Astrocyte (in vitro differentiated cells and primary cell): ENCODE measurements around the gene ZCCHC2. TPM values are rescaled to one million over a fixed set of nuclear protein-coding genes. Genes with fewer than 3 reads are reported as not detected.

Experiments used
- DNase-seq: peaks from one replicate; pipeline ENCODE4 v3.0.0-alpha.2; 2010; ENCODE audit warnings: low read depth
- FAIRE-seq: peaks from 2 replicates; lab custom pipeline; 2011; peaks lifted over from hg19 to GRCh38; lab: Jason Lieb, UNC
- H2AFZ ChIP-seq: 2 replicates; pipeline ENCODE4 v1.6.0; 2012; ENCODE audit warnings: low read depth, low read length, inconsistent platforms
- H3K27ac ChIP-seq: 2 replicates; pipeline ENCODE4 v1.5.1; 2011; ENCODE audit warnings: low read depth, low read length, inconsistent platforms
- H3K27me3 ChIP-seq: 2 replicates; pipeline ENCODE4 v1.6.0; 2011; ENCODE audit warnings: low read length, inconsistent platforms; ENCODE audit not compliant: insufficient read depth
- H3K36me3 ChIP-seq: 2 replicates; pipeline ENCODE4 v1.5.1; 2011; ENCODE audit warnings: low read length, inconsistent platforms; ENCODE audit not compliant: insufficient read depth
- H3K4me1 ChIP-seq: 2 replicates; pipeline ENCODE4 v1.5.1; 2011; ENCODE audit warnings: low read length, inconsistent platforms; ENCODE audit not compliant: insufficient read depth
- H3K4me2 ChIP-seq: 2 replicates; pipeline ENCODE4 v1.6.0; 2012; ENCODE audit warnings: low read length, inconsistent platforms
- H3K4me3 ChIP-seq: 2 replicates; pipeline ENCODE4 v1.5.1; 2011; ENCODE audit warnings: low read depth, mild to moderate bottlenecking, low read length, inconsistent platforms; ENCODE audit not compliant: insufficient read depth
- H3K79me2 ChIP-seq: 2 replicates; pipeline ENCODE4 v1.6.0; 2012; ENCODE audit warnings: mild to moderate bottlenecking, low read length, inconsistent platforms; ENCODE audit not compliant: insufficient read depth
- H3K9ac ChIP-seq: 2 replicates; pipeline ENCODE4 v1.6.0; 2012; ENCODE audit warnings: mild to moderate bottlenecking, low read length, inconsistent platforms
- H3K9me3 ChIP-seq: 2 replicates; pipeline ENCODE4 v1.5.1; 2012; ENCODE audit warnings: low read depth, mild to moderate bottlenecking, low read length, inconsistent platforms; ENCODE audit not compliant: insufficient read depth
- H4K20me1 ChIP-seq: 2 replicates; pipeline ENCODE4 v1.6.0; 2012; ENCODE audit warnings: low read length, inconsistent platforms; ENCODE audit not compliant: insufficient read depth
- H3K27ac Mint-ChIP-seq: one replicate; pipeline ENCODE4 v1.8.0; 2021; ENCODE audit warnings: mild to moderate bottlenecking, mixed read lengths; ENCODE audit not compliant: unreplicated experiment
- H3K27me3 Mint-ChIP-seq: one replicate; pipeline ENCODE4 v1.8.0; 2021; ENCODE audit warnings: low read depth, mixed read lengths; ENCODE audit not compliant: unreplicated experiment
- H3K36me3 Mint-ChIP-seq: one replicate; pipeline ENCODE4 v1.8.0; 2021; ENCODE audit warnings: low read depth, mixed read lengths; ENCODE audit not compliant: unreplicated experiment
- H3K4me1 Mint-ChIP-seq: one replicate; pipeline ENCODE4 v1.8.0; 2021; ENCODE audit warnings: low read depth, mixed read lengths; ENCODE audit not compliant: unreplicated experiment
- H3K4me3 Mint-ChIP-seq: one replicate; pipeline ENCODE4 v1.8.0; 2021; ENCODE audit warnings: mild to moderate bottlenecking, moderate library complexity, mixed read lengths; ENCODE audit not compliant: unreplicated experiment
- H3K9me3 Mint-ChIP-seq: one replicate; pipeline ENCODE4 v1.8.0; 2021; ENCODE audit warnings: mild to moderate bottlenecking, mixed read lengths; ENCODE audit not compliant: unreplicated experiment
- EZH2 ChIP-seq: IDR thresholded peaks from 2 replicates; pipeline ENCODE4 v1.6.1; 2012; ENCODE audit warnings: mild to moderate bottlenecking, low read length, inconsistent platforms; ENCODE audit not compliant: insufficient read depth
- total RNA-seq: library from RNA; stranded (reverse); gene quantifications from 2 replicates; pipeline ENCODE4 v1.2.1, GENCODE V29; 2021
- TF ChIP-seq, protein P1 (sequence below): IDR thresholded peaks from 2 replicates; pipeline ENCODE4 v1.5.1; 2011; ENCODE audit warnings: low read depth, mild to moderate bottlenecking, inconsistent platforms, low read length, moderate library complexity; ENCODE audit not compliant: insufficient read depth

Gene ZCCHC2
- total RNA-seq, 1 donor from 2014 or later, result 14.8 TPM

DNA sequence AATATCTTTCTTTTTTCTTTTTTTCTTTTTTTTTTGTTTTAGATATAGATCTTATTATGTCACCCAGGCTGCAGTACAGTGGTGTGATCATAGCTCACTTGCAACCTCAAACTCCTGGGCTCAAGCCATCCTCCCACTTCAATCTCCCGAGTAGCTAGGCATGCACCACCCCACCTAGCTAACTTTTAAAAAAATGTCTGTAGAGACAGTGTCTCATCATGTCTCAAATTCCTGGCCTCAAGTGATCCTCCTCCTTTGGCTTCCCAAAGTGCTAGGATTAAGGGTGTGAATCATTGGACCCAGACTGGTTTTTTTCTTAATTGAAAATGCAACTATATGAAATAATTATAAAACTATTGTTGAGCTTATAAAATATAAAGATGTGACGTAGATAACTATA, 9.8 kb upstream of the ZCCHC2 start:
- Histone ChIP-seq H3K79me2 (no peaks in the 10 kb centered on the region), H3K9me3 (no peaks in the 10 kb centered on the region), H2AFZ (no peak overlapping the region), H4K20me1 (no peaks in the 10 kb centered on the region), H3K9ac (no peak overlapping the region), H3K4me1 (no peaks in the 10 kb centered on the region), H3K4me2 (no peak overlapping the region), H3K4me3 (no peak overlapping the region), H3K36me3 (no peaks in the 10 kb centered on the region), H3K27ac (no peak overlapping the region), H3K27me3 (no peaks in the 10 kb centered on the region)
- Mint-ChIP-seq H3K9me3 (peaks cover 12% of the 10 kb centered on the region), H3K27ac (peak overlapping the region; percentile 35), H3K27me3 (no peaks in the 10 kb centered on the region), H3K4me1 (no peaks in the 10 kb centered on the region), H3K4me3 (no peak overlapping the region), H3K36me3 (peaks cover 11% of the 10 kb centered on the region)
- FAIRE-seq, result no peak
- DNase-seq, result no peak
- TF ChIP-seq, protein P1, sequence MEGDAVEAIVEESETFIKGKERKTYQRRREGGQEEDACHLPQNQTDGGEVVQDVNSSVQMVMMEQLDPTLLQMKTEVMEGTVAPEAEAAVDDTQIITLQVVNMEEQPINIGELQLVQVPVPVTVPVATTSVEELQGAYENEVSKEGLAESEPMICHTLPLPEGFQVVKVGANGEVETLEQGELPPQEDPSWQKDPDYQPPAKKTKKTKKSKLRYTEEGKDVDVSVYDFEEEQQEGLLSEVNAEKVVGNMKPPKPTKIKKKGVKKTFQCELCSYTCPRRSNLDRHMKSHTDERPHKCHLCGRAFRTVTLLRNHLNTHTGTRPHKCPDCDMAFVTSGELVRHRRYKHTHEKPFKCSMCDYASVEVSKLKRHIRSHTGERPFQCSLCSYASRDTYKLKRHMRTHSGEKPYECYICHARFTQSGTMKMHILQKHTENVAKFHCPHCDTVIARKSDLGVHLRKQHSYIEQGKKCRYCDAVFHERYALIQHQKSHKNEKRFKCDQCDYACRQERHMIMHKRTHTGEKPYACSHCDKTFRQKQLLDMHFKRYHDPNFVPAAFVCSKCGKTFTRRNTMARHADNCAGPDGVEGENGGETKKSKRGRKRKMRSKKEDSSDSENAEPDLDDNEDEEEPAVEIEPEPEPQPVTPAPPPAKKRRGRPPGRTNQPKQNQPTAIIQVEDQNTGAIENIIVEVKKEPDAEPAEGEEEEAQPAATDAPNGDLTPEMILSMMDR, result no peak
- no peak for TF ChIP-seq EZH2

DNA sequence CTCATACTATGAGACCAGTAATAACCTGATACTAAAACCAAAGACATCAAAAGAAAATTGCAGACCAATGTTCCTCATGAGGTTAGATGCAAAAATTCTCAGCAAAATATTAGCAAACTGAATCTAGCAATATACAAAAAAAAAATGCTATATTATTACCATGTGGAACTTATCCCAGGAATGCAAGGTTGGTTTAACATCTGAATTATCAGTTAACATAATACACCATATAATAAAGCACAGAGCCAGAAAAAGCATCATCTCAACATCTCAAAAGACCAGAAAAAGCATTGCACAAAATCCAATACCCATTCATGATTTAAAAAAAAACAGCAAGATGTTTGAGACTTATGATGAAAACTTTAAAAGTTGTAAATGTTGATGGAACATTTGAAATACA, 8.3 kb upstream of the ZCCHC2 start:
- H3K27me3 Mint-ChIP-seq, result no peaks in the 10 kb centered on the region
- no peak overlapping the region for H3K27ac Mint-ChIP-seq
- peaks cover 12% of the 10 kb centered on the region for H3K9me3 Mint-ChIP-seq
- Histone ChIP-seq H3K36me3 (no peaks in the 10 kb centered on the region), H2AFZ (no peak overlapping the region), H3K79me2 (no peaks in the 10 kb centered on the region), H3K27me3 (no peaks in the 10 kb centered on the region), H4K20me1 (no peaks in the 10 kb centered on the region), H3K4me1 (no peaks in the 10 kb centered on the region), H3K4me3 (no peak overlapping the region), H3K9ac (no peak overlapping the region), H3K9me3 (no peaks in the 10 kb centered on the region), H3K27ac (no peak overlapping the region), H3K4me2 (no peak overlapping the region)
- H3K4me1 Mint-ChIP-seq, result peaks cover 5% of the 10 kb centered on the region
- peaks cover 13% of the 10 kb centered on the region for H3K36me3 Mint-ChIP-seq
- TF ChIP-seq, protein P1, result no peak
- no peak for TF ChIP-seq EZH2
- FAIRE-seq (no peak), DNase-seq (no peak)
- no peak overlapping the region for H3K4me3 Mint-ChIP-seq

DNA sequence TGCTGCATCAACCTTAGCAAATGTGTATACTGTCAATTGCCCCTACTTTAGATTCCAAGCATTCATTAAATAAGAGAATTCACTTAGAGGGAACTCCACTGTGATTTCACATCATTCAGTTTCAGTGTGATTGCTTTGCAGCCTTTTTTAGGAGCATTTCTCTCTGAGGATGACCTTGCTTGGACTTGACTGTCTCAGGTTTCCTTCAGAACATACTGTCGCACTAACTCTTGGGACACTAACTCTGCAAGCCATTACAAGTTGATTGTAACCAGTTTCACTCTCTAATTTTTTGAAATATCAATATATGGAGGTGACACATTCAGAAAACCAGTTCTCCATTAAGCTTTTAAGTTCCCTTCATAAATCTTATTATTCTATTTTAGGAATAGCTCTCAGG, 6.6 kb upstream of the ZCCHC2 start:
- Histone ChIP-seq H3K4me2 (no peak overlapping the region), H3K9me3 (no peaks in the 10 kb centered on the region), H2AFZ (no peak overlapping the region), H3K79me2 (no peaks in the 10 kb centered on the region), H4K20me1 (no peaks in the 10 kb centered on the region), H3K9ac (no peak overlapping the region), H3K4me1 (no peaks in the 10 kb centered on the region), H3K36me3 (no peaks in the 10 kb centered on the region), H3K27me3 (peaks cover 2% of the 10 kb centered on the region), H3K4me3 (no peak overlapping the region), H3K27ac (no peak overlapping the region)
- peaks cover 12% of the 10 kb centered on the region for H3K9me3 Mint-ChIP-seq
- DNase-seq (no peak), FAIRE-seq (no peak)
- H3K4me1 Mint-ChIP-seq, result peaks cover 8% of the 10 kb centered on the region
- no peaks in the 10 kb centered on the region for H3K27me3 Mint-ChIP-seq
- peaks cover 13% of the 10 kb centered on the region for H3K36me3 Mint-ChIP-seq
- H3K27ac Mint-ChIP-seq, result no peak overlapping the region
- no peak for TF ChIP-seq EZH2
- TF ChIP-seq, protein P1, result no peak
- no peak overlapping the region for H3K4me3 Mint-ChIP-seq
